RWPE1 (cell line): ENCODE results near the gene SMPD3.

Experiments used
- CTCF ChIA-PET: fragments of 350-600 bp; sonication (Branson Sonifier 250); formaldehyde crosslinking; extraction: SDS; loops from one replicate; lab custom pipeline; 2021; lab: Yijun Ruan, JAX
- POLR2A ChIA-PET: fragments of 400-600 bp; formaldehyde crosslinking; extraction: SDS; loops from one replicate; lab custom pipeline; 2020; ENCODE audit warnings: antibody characterized with exemption; ENCODE audit not compliant: low non-redundant PET; lab: Yijun Ruan, JAX
- DNase-seq: peaks from one replicate; pipeline ENCODE4 v3.0.0; 2012; ENCODE audit warnings: low spot score
- H3K27ac ChIP-seq: fragments of 450-650 bp; 2 replicates; pipeline ENCODE4 v1.5.1; 2017
- TF ChIP-seq, protein P1 (sequence below): fragments of 450-650 bp; conservative IDR thresholded peaks from 2 replicates; pipeline ENCODE4 v1.5.1; 2017; ENCODE audit warnings: low read depth, mild to moderate bottlenecking

The SMPD3 gene

DNA sequence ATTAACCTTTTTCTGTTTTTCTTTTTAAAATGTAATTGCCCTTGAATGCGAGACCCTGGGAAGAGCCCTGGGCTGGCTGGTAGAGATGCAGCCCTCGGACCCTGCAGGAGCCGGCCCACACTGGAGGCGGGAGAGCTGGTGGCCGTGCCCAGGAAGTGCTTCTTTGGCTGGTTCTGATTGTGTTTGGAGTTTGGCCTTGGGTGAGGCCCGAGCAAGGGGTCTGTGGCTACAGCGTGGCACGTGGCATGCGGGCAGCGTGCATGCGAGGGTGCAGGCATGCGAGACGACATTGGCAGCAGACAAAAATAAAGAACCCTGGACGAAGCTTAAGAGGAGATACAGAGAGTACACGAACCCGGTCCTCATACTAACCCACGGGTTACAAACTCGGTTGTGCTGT is 87.8 kb downstream of the SMPD3 start:
- TF ChIP-seq, protein P1, sequence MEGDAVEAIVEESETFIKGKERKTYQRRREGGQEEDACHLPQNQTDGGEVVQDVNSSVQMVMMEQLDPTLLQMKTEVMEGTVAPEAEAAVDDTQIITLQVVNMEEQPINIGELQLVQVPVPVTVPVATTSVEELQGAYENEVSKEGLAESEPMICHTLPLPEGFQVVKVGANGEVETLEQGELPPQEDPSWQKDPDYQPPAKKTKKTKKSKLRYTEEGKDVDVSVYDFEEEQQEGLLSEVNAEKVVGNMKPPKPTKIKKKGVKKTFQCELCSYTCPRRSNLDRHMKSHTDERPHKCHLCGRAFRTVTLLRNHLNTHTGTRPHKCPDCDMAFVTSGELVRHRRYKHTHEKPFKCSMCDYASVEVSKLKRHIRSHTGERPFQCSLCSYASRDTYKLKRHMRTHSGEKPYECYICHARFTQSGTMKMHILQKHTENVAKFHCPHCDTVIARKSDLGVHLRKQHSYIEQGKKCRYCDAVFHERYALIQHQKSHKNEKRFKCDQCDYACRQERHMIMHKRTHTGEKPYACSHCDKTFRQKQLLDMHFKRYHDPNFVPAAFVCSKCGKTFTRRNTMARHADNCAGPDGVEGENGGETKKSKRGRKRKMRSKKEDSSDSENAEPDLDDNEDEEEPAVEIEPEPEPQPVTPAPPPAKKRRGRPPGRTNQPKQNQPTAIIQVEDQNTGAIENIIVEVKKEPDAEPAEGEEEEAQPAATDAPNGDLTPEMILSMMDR: no peak
- POLR2A ChIA-PET: no interaction called here
- CTCF ChIA-PET: no interaction called here
- H3K27ac ChIP-seq: peak overlapping the region; percentile 37
- DNase-seq: no peak

DNA sequence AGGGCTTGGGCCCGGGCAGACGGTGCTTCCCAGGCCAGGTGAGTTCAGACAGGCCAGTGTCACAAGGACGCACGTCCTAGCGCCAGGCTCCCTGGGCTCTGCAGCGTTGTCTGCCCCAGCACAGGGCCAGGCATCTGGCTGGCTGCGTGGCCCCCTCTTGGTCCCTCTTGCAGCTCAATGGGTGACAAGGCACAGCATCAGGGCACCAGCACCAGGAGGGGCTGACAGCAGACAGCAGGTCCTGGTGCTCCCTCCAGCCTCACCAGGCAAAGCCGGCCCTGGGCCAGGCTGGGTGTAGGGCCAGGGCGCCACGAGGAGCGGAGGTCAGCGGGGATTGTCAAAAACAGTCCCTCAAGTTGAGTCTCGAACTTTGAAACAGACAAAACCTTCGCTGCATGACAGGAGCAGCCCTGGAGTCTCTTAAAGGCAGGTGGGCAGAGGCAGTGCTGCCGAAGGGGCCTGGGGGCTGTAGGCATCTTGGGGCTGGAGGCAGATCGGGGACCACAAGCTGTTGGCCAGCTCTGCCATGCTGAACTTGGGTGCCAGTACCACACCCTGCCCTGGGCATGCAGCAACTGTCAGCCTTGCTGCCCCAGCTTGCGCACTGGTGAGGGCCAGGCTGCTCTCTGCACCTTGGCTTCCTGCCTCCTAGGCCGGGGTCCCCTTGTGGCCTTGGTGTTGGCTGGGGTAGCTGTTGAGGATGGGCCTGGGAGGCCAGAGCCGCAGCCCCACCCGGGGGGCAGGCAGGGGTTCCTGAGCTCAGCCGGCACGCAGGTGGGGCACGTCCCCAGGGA is 88.7 kb downstream of the SMPD3 start:
- H3K27ac ChIP-seq: peak overlapping the region; percentile 37
- TF ChIP-seq, protein P1: no peak
- POLR2A ChIA-PET: no interaction called here
- no peak for DNase-seq
- CTCF ChIA-PET: interaction anchor here (0.6 to 0.9 kb wide), 2 partner anchors 31 to 384 kb away, joined by 3 read pairs; no protein-coding TSS in a partner anchor

DNA sequence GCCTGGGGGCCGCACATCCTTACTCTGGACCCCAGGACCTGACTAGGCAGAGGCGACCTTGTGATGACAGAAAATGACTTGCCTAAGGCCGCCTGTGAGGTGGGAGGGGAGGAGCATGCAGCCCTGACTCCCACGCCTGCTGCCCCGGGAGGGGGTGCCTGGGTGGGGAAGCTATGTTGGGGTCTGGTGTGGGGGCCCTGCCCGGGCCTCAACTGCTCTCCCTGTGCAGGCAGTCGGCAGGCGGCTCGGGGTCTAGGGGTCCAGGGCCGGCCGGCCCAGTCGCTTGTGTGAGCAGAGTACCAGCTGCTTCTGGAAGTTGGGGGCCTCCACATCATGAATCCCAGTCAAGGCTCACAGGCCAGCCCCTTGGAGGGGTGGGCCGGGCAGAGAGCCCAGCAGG is 89.4 kb downstream of the SMPD3 start:
- CTCF ChIA-PET: interaction anchor here (0.9 kb wide), 1 partner anchor 30 kb away, joined by 3 read pairs; no protein-coding TSS in a partner anchor

DNA sequence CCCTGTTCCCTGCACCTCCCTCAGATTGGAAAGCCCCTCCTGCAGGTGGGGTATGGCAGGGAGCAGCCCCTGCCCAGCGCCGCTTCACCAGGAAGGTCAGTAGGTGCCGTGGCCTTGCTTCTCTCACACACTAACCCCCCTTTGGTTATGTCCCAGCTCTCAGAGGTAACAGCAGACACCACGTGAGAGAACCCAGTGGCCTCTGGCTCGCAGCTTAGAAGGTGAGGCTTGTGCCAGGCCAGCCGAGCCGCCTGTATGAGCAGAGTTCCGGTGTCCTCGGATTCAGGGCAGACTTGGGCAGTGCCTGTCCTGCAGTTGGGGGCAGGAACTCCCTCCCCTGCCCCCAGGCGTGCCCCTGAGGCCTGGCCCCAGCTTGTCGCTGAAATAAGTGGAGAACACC is 90.4 kb downstream of the SMPD3 start:
- peak overlapping the region; percentile 16; the same call in 1 of the 2 replicates for H3K27ac ChIP-seq
- no peak for DNase-seq
- ChIA-PET POLR2A (no interaction called here), CTCF (no interaction called here)
- TF ChIP-seq, protein P1: no peak

More for the DNA sequence above, 89.4 kb downstream of the SMPD3 start:
- H3K27ac ChIP-seq: no peak overlapping the region; the same call in 1 of the 2 replicates
- TF ChIP-seq, protein P1: no peak
- POLR2A ChIA-PET: no interaction called here
- DNase-seq: no peak

DNA sequence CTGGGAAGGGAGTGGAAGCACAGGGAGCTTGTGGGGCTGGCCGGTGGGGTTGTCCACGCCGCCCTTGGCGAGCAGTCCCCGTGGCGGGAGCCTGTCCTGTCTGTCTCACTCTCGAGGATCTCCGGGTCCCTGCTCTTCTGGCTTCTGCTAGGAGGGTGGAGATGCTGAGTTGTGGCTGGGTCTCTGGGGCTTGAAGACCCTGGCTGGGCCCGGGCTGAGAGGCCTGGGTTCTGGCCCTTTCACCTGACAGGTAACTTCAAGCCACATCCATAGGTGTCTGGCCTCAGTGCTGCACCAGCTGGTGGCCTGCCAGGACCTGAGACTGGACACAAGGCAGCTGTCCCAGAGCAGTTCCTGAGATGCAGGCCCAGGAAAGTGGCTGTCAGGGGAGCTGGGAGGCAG is 90.8 kb downstream of the SMPD3 start:
- CTCF ChIA-PET: no interaction called here
- TF ChIP-seq, protein P1: no peak
- POLR2A ChIA-PET: no interaction called here

DNA sequence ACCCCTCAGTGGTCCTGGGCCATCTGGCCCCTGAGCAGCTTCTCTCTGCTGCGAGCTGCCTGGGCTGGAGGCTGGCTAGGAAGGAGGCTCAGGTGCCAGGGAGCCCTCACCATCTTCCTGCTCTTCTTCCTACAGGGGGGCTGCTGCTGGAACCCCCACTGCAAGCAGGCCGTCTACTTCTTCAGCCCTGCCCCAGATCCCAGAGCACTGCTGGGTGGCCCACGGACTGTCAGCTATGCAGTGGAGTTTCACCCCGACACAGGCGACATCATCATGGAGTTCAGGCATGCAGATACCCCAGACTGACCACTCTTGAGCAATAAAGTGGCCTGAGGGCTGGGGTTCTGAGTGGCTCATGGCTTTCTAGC is 91.4 kb downstream of the SMPD3 start:
- ChIA-PET CTCF (no interaction called here), POLR2A (no interaction called here)
- 0 out of 2 replicates have a peak overlapping the region, but pooled peaks have one; percentile 16 for H3K27ac ChIP-seq
- no peak for DNase-seq
- TF ChIP-seq, protein P1: no peak

More for the DNA sequence above, 90.8 kb downstream of the SMPD3 start:
- DNase-seq: no peak
- H3K27ac ChIP-seq: peak overlapping the region; percentile 16; the same call in 1 of the 2 replicates
